Measurements from ENCODE around the gene GMPR.

The GMPR gene

GRCh38 chr6:16278048-16278724, 39.8 kb downstream of the GMPR start:
- H3K4me1 ChIP-seq: peaks cover 0 to 29% (median 20%) of the 10 kb centered on the region in 4 donors
- H3K27ac ChIP-seq: peak overlapping the region; percentile 39 to 60
- no peaks in the 10 kb centered on the region for H3K27me3 ChIP-seq
- TF ChIP-seq CTCF (IDR thresholded peaks at IDR 0.05): no peak
- H3K4me3 ChIP-seq: peak overlapping the region in 1 of 2 donors; percentile 11
- H3K9me3 ChIP-seq: no peaks in the 10 kb centered on the region
- intact Hi-C loops (cut with DNase I; ENCODE audit: low total_unique reads): loop anchor here (10.0 kb wide), 1 partner anchor 583 kb away; no protein-coding TSS in a partner anchor
- H3K36me3 ChIP-seq: peaks cover 6 to 25% (median 19%) of the 10 kb centered on the region in 3 donors
- DNase-seq: no peak

DNA sequence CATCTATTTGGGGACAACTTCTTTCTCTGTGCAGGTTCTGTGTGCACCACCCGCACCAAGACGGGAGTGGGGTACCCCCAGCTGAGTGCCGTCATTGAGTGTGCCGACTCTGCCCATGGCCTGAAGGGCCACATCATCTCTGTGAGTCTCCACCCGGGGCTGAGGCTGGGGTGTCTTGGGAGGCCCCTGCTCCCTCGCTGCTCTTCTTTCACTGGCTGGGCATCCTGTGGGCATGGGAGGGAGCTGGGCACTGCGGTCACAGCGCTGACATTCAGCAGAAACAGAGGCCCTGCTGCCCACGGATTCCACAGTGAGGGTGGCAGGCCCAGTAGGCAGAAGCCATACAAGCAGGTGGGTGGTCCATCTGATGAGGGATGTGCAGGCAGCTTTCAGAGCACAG, 40.4 kb downstream of the GMPR start:
- DNase-seq: no peak
- Histone ChIP-seq H3K4me1 (peaks cover 0 to 29% (median 20%) of the 10 kb centered on the region in 4 donors), H3K27me3 (no peaks in the 10 kb centered on the region), H3K27ac (no peak overlapping the region), H3K4me3 (no peak overlapping the region), H3K36me3 (peaks cover 6 to 25% (median 19%) of the 10 kb centered on the region in 3 donors), H3K9me3 (no peaks in the 10 kb centered on the region)
- TF ChIP-seq CTCF (IDR thresholded peaks at IDR 0.05): no peak
- intact Hi-C loops (cut with DNase I; ENCODE audit: low total_unique reads): loop anchor here (10.0 kb wide), 1 partner anchor 584 kb away; no protein-coding TSS in a partner anchor

- Histone ChIP-seq H3K27ac (no peak overlapping the region), H3K4me3 (no peak overlapping the region), H3K9me3 (no peaks in the 10 kb centered on the region), H3K27me3 (no peaks in the 10 kb centered on the region), H3K4me1 (peaks cover 0 to 27% (median 19%) of the 10 kb centered on the region in 4 donors), H3K36me3 (peaks cover 6 to 25% (median 19%) of the 10 kb centered on the region in 3 donors)
- DNase-seq: no peak
- no peak for TF ChIP-seq CTCF (IDR thresholded peaks at IDR 0.05)
- intact Hi-C loops (cut with DNase I; ENCODE audit: low total_unique reads): loop anchor here (10.0 kb wide), 1 partner anchor 584 kb away; no protein-coding TSS in a partner anchor
These were observed 40.9 kb downstream of the GMPR start for GRCh38 chr6:16279243-16279642.

- no peak overlapping the region for H3K4me3 ChIP-seq
- peak in 1 of 2 donors; percentile 13 for DNase-seq
- no peaks in the 10 kb centered on the region for H3K9me3 ChIP-seq
- TF ChIP-seq CTCF (IDR thresholded peaks at IDR 0.05): no peak
- H3K4me1 ChIP-seq: peaks cover 0 to 14% (median 10%) of the 10 kb centered on the region in 4 donors
- H3K36me3 ChIP-seq: peaks cover 6 to 20% (median 19%) of the 10 kb centered on the region in 3 donors
- intact Hi-C loops (cut with DNase I; ENCODE audit: low total_unique reads): no loop called here
- no peaks in the 10 kb centered on the region for H3K27me3 ChIP-seq
- H3K27ac ChIP-seq: no peak overlapping the region
These were observed 44.0 kb downstream of the GMPR start for GRCh38 chr6:16282370-16282769.

- DNase-seq: peak in 1 of 2 donors; percentile 46
- no peak for TF ChIP-seq CTCF (IDR thresholded peaks at IDR 0.05)
- Histone ChIP-seq H3K4me1 (no peaks in the 10 kb centered on the region), H3K4me3 (no peak overlapping the region), H3K27me3 (no peaks in the 10 kb centered on the region), H3K27ac (no peak overlapping the region), H3K36me3 (peaks cover 6 to 10% (median 8%) of the 10 kb centered on the region in 3 donors), H3K9me3 (no peaks in the 10 kb centered on the region)
- intact Hi-C loops (cut with DNase I; ENCODE audit: low total_unique reads): no loop called here
These were observed 46.1 kb downstream of the GMPR start for GRCh38 chr6:16284472-16284871.

All from tibial artery (tissue), 4 donors.